A549 (cell line): ENCODE results near the gene ZNF521. TPM values are rescaled to one million over a fixed set of nuclear protein-coding genes. Genes with fewer than 3 reads are reported as not detected.

Experiments used
- ATAC-seq, 2 experiments: fragments of 200-7000 bp in 1 of 2; fragments of >200 bp in 1 of 2; cut with Nextera tagmentation in 1 of 2; cut with Tn5 transposase in 1 of 2; 3 replicates each; pipeline versions ENCODE4 v1.8.0 to v1.9.1; 2018 to 2020; ENCODE audit warnings: mild to moderate bottlenecking in 1 of 2, moderate library complexity in 1 of 2
- CTCF ChIA-PET: fragments of 300-600 bp; sonication (Branson Sonifier 250); formaldehyde crosslinking; extraction: SDS; loops from one replicate; lab custom pipeline; 2021; ENCODE audit warnings: antibody characterized with exemption, inconsistent platforms; lab: Yijun Ruan, JAX
- POLR2A ChIA-PET: fragments of 350-600 bp; formaldehyde crosslinking; extraction: SDS; loops from one replicate; lab custom pipeline; 2021; ENCODE audit warnings: antibody characterized with exemption, inconsistent platforms; lab: Yijun Ruan, JAX
- DNase-seq, 2 experiments: peaks; one replicate each; pipeline versions ENCODE4 v3.0.0 to v3.0.0-alpha.2; 2011 to 2016; ENCODE audit warnings: low read depth in 1 of 2, low spot score in 1 of 2
- FAIRE-seq: peaks from 2 replicates; lab custom pipeline; 2011; peaks lifted over from hg19 to GRCh38; lab: Jason Lieb, UNC
- H3K27ac ChIP-seq, 2 experiments: fragments of >200 bp; sonication (Bioruptor Twin); formaldehyde crosslinking; 3 replicates each; pipeline ENCODE4 v1.5.1; 2016 to 2017
- H3K4me1 ChIP-seq: fragments of >200 bp; sonication (Bioruptor Twin); formaldehyde crosslinking; 3 replicates; pipeline ENCODE4 v1.6.1; 2016
- H3K4me2 ChIP-seq: fragments of >200 bp; sonication (Bioruptor Twin); formaldehyde crosslinking; 3 replicates; pipeline ENCODE4 v1.6.1; 2016
- H3K4me3 ChIP-seq: fragments of >200 bp; sonication (Bioruptor Twin); formaldehyde crosslinking; 3 replicates; pipeline ENCODE4 v1.5.1; 2016
- H3K9me3 ChIP-seq: fragments of >200 bp; sonication (Bioruptor Twin); formaldehyde crosslinking; 3 replicates; pipeline ENCODE4 v1.6.1; 2016
- CEBPB ChIP-seq, 2 experiments: fragments of >200 bp in 1 of 2; sonication (Bioruptor Twin) in 1 of 2; formaldehyde crosslinking in 1 of 2; IDR thresholded peaks; 2 replicates each; pipeline ENCODE4 v1.6.1; 2012 to 2016
- CHD4 ChIP-seq: fragments of 200-600 bp; sonication (generic); IDR thresholded peaks from 2 replicates; pipeline ENCODE4 v1.6.1; 2016; ENCODE audit warnings: antibody characterized with exemption, mild to moderate bottlenecking, borderline replicate concordance
- CTCF ChIP-seq: fragments of >200 bp; sonication (Bioruptor Twin); formaldehyde crosslinking; IDR thresholded peaks from 3 replicates; pipeline ENCODE4 v1.5.1; 2016
- E2F6 ChIP-seq: IDR thresholded peaks from 2 replicates; pipeline ENCODE4 v1.6.1; 2012; ENCODE audit warnings: low read depth, borderline replicate concordance
- FOSL2 ChIP-seq, 2 experiments: fragments of 450-650 bp in 1 of 2; fragments of >200 bp in 1 of 2; sonication (Bioruptor Twin) in 1 of 2; formaldehyde crosslinking; IDR thresholded peaks; 2 replicates each; pipeline versions ENCODE4 v1.5.0 to v1.6.1; 2016 to 2020; ENCODE audit warnings: mild to moderate bottlenecking in 1 of 2, moderate library complexity in 1 of 2
- GATA3 ChIP-seq: IDR thresholded peaks from 2 replicates; pipeline ENCODE4 v1.6.1; 2012; ENCODE audit warnings: borderline replicate concordance
- HDAC2 ChIP-seq: fragments of 200-600 bp; sonication (generic); IDR thresholded peaks from 2 replicates; pipeline ENCODE4 v1.6.1; 2016
- HES2 ChIP-seq: fragments of >200 bp; sonication (Bioruptor Twin); formaldehyde crosslinking; IDR thresholded peaks from 2 replicates; pipeline ENCODE4 v1.6.1; 2016
- HEYL ChIP-seq: fragments of 250-450 bp; sonication (Bioruptor Pico); IDR thresholded peaks from 2 replicates; pipeline ENCODE4 v1.8.0; 2021; ENCODE audit warnings: mild to moderate bottlenecking, moderate library complexity
- HMGXB4 ChIP-seq: fragments of 250-450 bp; sonication (Bioruptor Pico); IDR thresholded peaks from 2 replicates; pipeline ENCODE4 v1.5.0; 2021; ENCODE audit warnings: mild to moderate bottlenecking, moderate library complexity, borderline replicate concordance
- HOXB13 ChIP-seq: fragments of 250-450 bp; sonication (Bioruptor Pico); IDR thresholded peaks from 2 replicates; pipeline ENCODE4 v1.5.0; 2020; ENCODE audit warnings: low read depth, mild to moderate bottlenecking, moderate library complexity
- HOXB5 ChIP-seq: fragments of 250-450 bp; sonication (Bioruptor Pico); IDR thresholded peaks from 2 replicates; pipeline ENCODE4 v1.5.0; 2020; ENCODE audit warnings: mild to moderate bottlenecking, moderate library complexity
- KDM1A ChIP-seq: fragments of 200-600 bp; sonication (generic); IDR thresholded peaks from 2 replicates; pipeline ENCODE4 v1.6.1; 2016; ENCODE audit warnings: low read depth, mild to moderate bottlenecking
- KDM5A ChIP-seq: fragments of 200-600 bp; sonication (generic); IDR thresholded peaks from 2 replicates; pipeline ENCODE4 v1.6.1; 2016; ENCODE audit warnings: antibody characterized with exemption, mild to moderate bottlenecking
- MAX ChIP-seq: IDR thresholded peaks from 2 replicates; pipeline ENCODE4 v1.6.1; 2012
- MYC ChIP-seq: IDR thresholded peaks from 2 replicates; pipeline ENCODE4 v1.6.1; 2012; ENCODE audit warnings: mild to moderate bottlenecking, inconsistent platforms, low read length, improper control_type of control experiment, borderline replicate concordance
- PBX3 ChIP-seq: IDR thresholded peaks from 2 replicates; pipeline ENCODE4 v1.6.1; 2012
- PHF8 ChIP-seq: fragments of 200-600 bp; sonication (generic); IDR thresholded peaks from 2 replicates; pipeline ENCODE4 v1.6.1; 2016; ENCODE audit warnings: low read depth, mild to moderate bottlenecking, antibody characterized with exemption, moderate library complexity, borderline replicate concordance
- POLR2A ChIP-seq: IDR thresholded peaks from 2 replicates; pipeline ENCODE4 v1.6.1; 2012; ENCODE audit warnings: mild to moderate bottlenecking, low read length
- POLR2AphosphoS2 ChIP-seq: conservative IDR thresholded peaks from 2 replicates; pipeline ENCODE4 v1.6.1; 2012; ENCODE audit warnings: low read length, improper control_type of control experiment, inconsistent platforms
- RAD21 ChIP-seq, 2 experiments: fragments of >200 bp in 1 of 2; sonication (Bioruptor Twin) in 1 of 2; formaldehyde crosslinking in 1 of 2; IDR thresholded peaks in 1 of 2; conservative IDR thresholded peaks in 1 of 2; 2 replicates in 1 of 2; 3 replicates in 1 of 2; pipeline ENCODE4 v1.6.1; 2012 to 2018; ENCODE audit warnings: inconsistent platforms in 1 of 2
- RARB ChIP-seq: fragments of 250-450 bp; sonication (Bioruptor Pico); IDR thresholded peaks from 2 replicates; pipeline ENCODE4 v1.8.0; 2021; ENCODE audit warnings: mild to moderate bottlenecking, moderate library complexity
- REST ChIP-seq: fragments of 200-600 bp; sonication (generic); IDR thresholded peaks from 2 replicates; pipeline ENCODE4 v1.6.1; 2016; ENCODE audit warnings: antibody characterized with exemption, mild to moderate bottlenecking, moderate library complexity
- TP53 ChIP-seq: fragments of 250-450 bp; sonication (Bioruptor Pico); IDR thresholded peaks from 2 replicates; pipeline ENCODE4 v1.5.0; 2021; ENCODE audit warnings: mild to moderate bottlenecking, moderate library complexity
- ZFP36 ChIP-seq: fragments of 450-650 bp; IDR thresholded peaks from 2 replicates; pipeline ENCODE4 v1.6.1; 2014; ENCODE audit warnings: borderline replicate concordance; ENCODE audit not compliant: partially characterized antibody
- ZSCAN20 ChIP-seq: fragments of 250-450 bp; sonication (Bioruptor Pico); IDR thresholded peaks from 2 replicates; pipeline ENCODE4 v1.8.0; 2022; ENCODE audit warnings: mild to moderate bottlenecking, moderate library complexity
- WGBS: methylation state at CpG from one replicate; pipeline ENCODE4 v1.1.6; 2017; ENCODE audit errors: missing lambda C conversion rate; 5-methylcytosine and 5-hydroxymethylcytosine counted together
- polyA plus RNA-seq, 4 experiments: library from polyadenylated mRNA; depleted of rRNA in 3 of 4; stranded (reverse); fragments of >200 nt; fragmentation: RNase III in 1 of 4; extraction: RNeasy Plus Mini Kit Qiagen cat#74134 plus additional on column Dnase treatment in 1 of 4; gene quantifications; 2 replicates in 3 of 4; 3 replicates in 1 of 4; pipeline ENCODE4 v1.2.3, GENCODE V29; 2011 to 2017

ZNF521 gene
- polyA plus RNA-seq, 2 of the 4 experiments (the other 2 are of a cell fraction), result not detected

- WGBS, result 8% methylated on average over 4 of the region's 4 CpGs
- ChIA-PET CTCF (no interaction called here), POLR2A (no interaction called here)
- no peak for TF ChIP-seq KDM5A
- TF ChIP-seq RARB, result no peak
- TF ChIP-seq KDM1A, result no peak
- TF ChIP-seq CEBPB (IDR thresholded peaks at IDR 0.05), result no peak
- no peak for TF ChIP-seq PBX3
- Histone ChIP-seq H3K9me3 (no peaks in the 10 kb centered on the region), H3K4me3 (no peak overlapping the region), H3K4me2 (no peak overlapping the region), H3K4me1 (no peaks in the 10 kb centered on the region), H3K27ac (no peak overlapping the region)
- FAIRE-seq (no peak), ATAC-seq (no peak), DNase-seq (no peak)
Measured at GRCh38 chr18:25055076-25055475, 296.9 kb downstream of the ZNF521 start.

- ChIA-PET CTCF (no interaction called here), POLR2A (no interaction called here)
- DNase-seq (no peak), ATAC-seq (no peak), FAIRE-seq (no peak)
- no peak overlapping the region for H3K27ac ChIP-seq
- no peak for TF ChIP-seq MAX
- TF ChIP-seq TP53 (CRISPR knock-in tag), result no peak
- TF ChIP-seq RARB, result no peak
- TF ChIP-seq CTCF, result no peak
- TF ChIP-seq HOXB5, result no peak
- no peak for TF ChIP-seq HOXB13 (CRISPR knock-in tag)
- no peak for TF ChIP-seq FOSL2 (IDR thresholded peaks at IDR 0.05)
- no peak for TF ChIP-seq FOSL2 (CRISPR knock-in tag; IDR thresholded peaks at IDR 0.05)
- TF ChIP-seq HEYL, result no peak
- TF ChIP-seq E2F6, result no peak
- H3K9me3 ChIP-seq, result no peaks in the 10 kb centered on the region
- no peaks in the 10 kb centered on the region for H3K4me1 ChIP-seq
- 15% methylated on average over 6 of the region's 6 CpGs for WGBS
- no peak overlapping the region for H3K4me2 ChIP-seq
- H3K4me3 ChIP-seq, result no peak overlapping the region
Measured at GRCh38 chr18:25053466-25053865, 298.5 kb downstream of the ZNF521 start.

- 29% methylated on average over 4 of the region's 4 CpGs for WGBS
- Histone ChIP-seq H3K4me3 (no peak overlapping the region), H3K4me2 (no peak overlapping the region), H3K4me1 (no peaks in the 10 kb centered on the region), H3K9me3 (no peaks in the 10 kb centered on the region), H3K27ac (no peak overlapping the region)
- DNase-seq, result no peak
- CTCF ChIA-PET, result no interaction called here
- no peak for ATAC-seq
- no peak for FAIRE-seq
- POLR2A ChIA-PET, result no interaction called here
- no peak for TF ChIP-seq PHF8
- no peak for TF ChIP-seq MYC
- no peak for TF ChIP-seq HOXB13 (CRISPR knock-in tag)
- TF ChIP-seq POLR2A, result no peak
- TF ChIP-seq POLR2AphosphoS2, result no peak
- TF ChIP-seq HMGXB4 (CRISPR knock-in tag), result no peak
- TF ChIP-seq HES2, result no peak
- no peak for TF ChIP-seq RAD21 (conservative IDR thresholded peaks at IDR 0.05 in 1 of 2, IDR thresholded peaks at IDR 0.05 in 1 of 2)
- TF ChIP-seq CHD4, result no peak
- no peak for TF ChIP-seq GATA3
- TF ChIP-seq HDAC2, result no peak
- no peak for TF ChIP-seq ZSCAN20 (CRISPR knock-in tag)
- no peak for TF ChIP-seq REST
- no peak for TF ChIP-seq ZFP36
- TF ChIP-seq RARB, result no peak
Measured at GRCh38 chr18:25052511-25052921, 299.4 kb downstream of the ZNF521 start.
